GM13976 (cell line): ENCODE results near the gene LRRC4C.

ENCODE experiments used
- DNase-seq: peaks from one replicate; pipeline ENCODE4 v3.0.0; 2012; ENCODE audit warnings: low spot score
- CTCF ChIP-seq: IDR thresholded peaks from 2 replicates; pipeline ENCODE4 v1.5.1; 2012; ENCODE audit warnings: borderline replicate concordance, mild to moderate bottlenecking; ENCODE audit not compliant: insufficient read depth; ENCODE audit errors: extremely low read depth, missing control alignments, control extremely low read depth
- in situ Hi-C: fragments of 300-500 bp; cut with MboI; formaldehyde crosslinking; loops from one replicate; pipeline ENCODE4 v1.12.0; 2022; ENCODE audit warnings: low sequenced_read_pairs, mixed read lengths, inconsistent platforms; ENCODE audit not compliant: unreplicated experiment

The LRRC4C gene

GRCh38 chr11:41457216-41458014 lies 2.0 kb downstream of the LRRC4C start:
- no peak for TF ChIP-seq CTCF
- in situ Hi-C loops: loop anchor here (25.0 kb wide), 2 partner anchors 1055 to 1830 kb away; no protein-coding TSS in a partner anchor

GRCh38 chr11:41456269-41456668 lies 3.2 kb downstream of the LRRC4C start:
- no peak for DNase-seq
- in situ Hi-C loops: loop anchor here (25.0 kb wide), 2 partner anchors 1056 to 1831 kb away; no protein-coding TSS in a partner anchor
- TF ChIP-seq CTCF: no peak

More at GRCh38 chr11:41457216-41458014, 2.0 kb downstream of the LRRC4C start:
- no peak for DNase-seq

- in situ Hi-C loops: loop anchor here (25.0 kb wide), 2 partner anchors 1061 to 1836 kb away; no protein-coding TSS in a partner anchor
- DNase-seq: no peak
- no peak for TF ChIP-seq CTCF
These were observed 8.4 kb downstream of the LRRC4C start for GRCh38 chr11:41451011-41451410.

- no peak for DNase-seq
- no peak for TF ChIP-seq CTCF
- in situ Hi-C loops: loop anchor here (25.0 kb wide), 2 partner anchors 1063 to 1838 kb away; no protein-coding TSS in a partner anchor
These were observed 9.9 kb downstream of the LRRC4C start for GRCh38 chr11:41449483-41450050.

- DNase-seq: no peak
- in situ Hi-C loops: no loop called here
- TF ChIP-seq CTCF: no peak
These were observed 12.9 kb downstream of the LRRC4C start for GRCh38 chr11:41446566-41446965.

GRCh38 chr11:41446107-41446506 lies 13.3 kb downstream of the LRRC4C start:
- no peak for TF ChIP-seq CTCF
- no peak for DNase-seq
- in situ Hi-C loops: no loop called here
